GM21723 (cell line): Measurements from ENCODE around the gene MAB21L1.

ENCODE experiments used
- ATAC-seq: cut with Tn5 transposase; IDR thresholded peaks from one replicate; pipeline ENCODE4 v1.9.1; 2021; ENCODE audit warnings: mild to moderate bottlenecking, moderate library complexity; ENCODE audit not compliant: unreplicated experiment

Gene MAB21L1

GRCh38 chr13:35480346-35480745 is 3.9 kb upstream of the MAB21L1 start:
- ATAC-seq = no peak

GRCh38 chr13:35479706-35480105 is 3.2 kb upstream of the MAB21L1 start:
- no peak for ATAC-seq

- ATAC-seq = no peak
Observed at GRCh38 chr13:35479038-35479492, 2.6 kb upstream of the MAB21L1 start.

GRCh38 chr13:35478271-35479037 is 2.0 kb upstream of the MAB21L1 start:
- no peak for ATAC-seq

- ATAC-seq = no peak
Observed at GRCh38 chr13:35477386-35477946, 977 bp upstream of the MAB21L1 start.

- ATAC-seq = peak; percentile 42
Observed at GRCh38 chr13:35475212-35475959, 1.1 kb downstream of the MAB21L1 start.

- ATAC-seq = no peak
Observed at GRCh38 chr13:35474496-35475211, 1.8 kb downstream of the MAB21L1 start.

GRCh38 chr13:35473802-35474201 is 2.7 kb downstream of the MAB21L1 start:
- no peak for ATAC-seq

GRCh38 chr13:35473206-35473775 is 3.2 kb downstream of the MAB21L1 start:
- no peak for ATAC-seq

- no peak for ATAC-seq
Observed at GRCh38 chr13:35472323-35472881, 4.1 kb downstream of the MAB21L1 start.

- no peak for ATAC-seq
Observed at GRCh38 chr13:35471706-35472322, 4.7 kb downstream of the MAB21L1 start.

GRCh38 chr13:35470671-35471661 is 5.5 kb downstream of the MAB21L1 start:
- ATAC-seq = no peak

- ATAC-seq = no peak
Observed at GRCh38 chr13:35469806-35470525, 6.5 kb downstream of the MAB21L1 start.

GRCh38 chr13:35468195-35468594 is 8.3 kb downstream of the MAB21L1 start:
- ATAC-seq = no peak

- no peak for ATAC-seq
Observed at GRCh38 chr13:35465371-35465770, 11.1 kb downstream of the MAB21L1 start.

GRCh38 chr13:35460061-35460460 is 16.4 kb downstream of the MAB21L1 start:
- ATAC-seq = no peak

- ATAC-seq = no peak
Observed at GRCh38 chr13:35457258-35457657, 19.2 kb downstream of the MAB21L1 start.

- ATAC-seq = no peak
Observed at GRCh38 chr13:35455022-35455421, 21.5 kb downstream of the MAB21L1 start.
